ENCODE measurements around the gene ZFHX2.

The ZFHX2 gene

GRCh38 chr14:23559926-23560520 lies 8.5 kb upstream of the ZFHX2 start:
- no peak for DNase-seq (ENCODE audit: low read depth, low spot score)

GRCh38 chr14:23559010-23559925 lies 7.7 kb upstream of the ZFHX2 start:
- peak; percentile 39 for DNase-seq (ENCODE audit: low read depth, low spot score)

- no peak for DNase-seq (ENCODE audit: low read depth, low spot score)
These were observed 6.9 kb upstream of the ZFHX2 start for GRCh38 chr14:23558346-23559009.

- no peak for DNase-seq (ENCODE audit: low read depth, low spot score)
These were observed 6.4 kb upstream of the ZFHX2 start for GRCh38 chr14:23557946-23558345.

GRCh38 chr14:23557521-23557920 lies 6.0 kb upstream of the ZFHX2 start:
- DNase-seq (ENCODE audit: low read depth, low spot score): no peak

- DNase-seq (ENCODE audit: low read depth, low spot score): no peak
These were observed 5.3 kb upstream of the ZFHX2 start for GRCh38 chr14:23556700-23557440.

GRCh38 chr14:23555882-23556699 lies 4.5 kb upstream of the ZFHX2 start, which contains the start of gene THTPA:
Gene THTPA, plus strand, starts transcription at chr14:23556271. Its CDS starts 487 bp downstream, at chr14:23556758.
- peak; percentile 83 for DNase-seq (ENCODE audit: low read depth, low spot score)

GRCh38 chr14:23555533-23555881 lies 3.9 kb upstream of the ZFHX2 start:
- DNase-seq (ENCODE audit: low read depth, low spot score): no peak

GRCh38 chr14:23550812-23551265 lies 726 bp downstream of the ZFHX2 start:
- DNase-seq (ENCODE audit: low read depth, low spot score): no peak

GRCh38 chr14:23550131-23550811 lies 1.3 kb downstream of the ZFHX2 start:
- DNase-seq (ENCODE audit: low read depth, low spot score): no peak

- no peak for DNase-seq (ENCODE audit: low read depth, low spot score)
These were observed 2.9 kb downstream of the ZFHX2 start for GRCh38 chr14:23548351-23549318.

- DNase-seq (ENCODE audit: low read depth, low spot score): no peak
These were observed 3.6 kb downstream of the ZFHX2 start for GRCh38 chr14:23547924-23548323.

- DNase-seq (ENCODE audit: low read depth, low spot score): no peak
These were observed 5.0 kb downstream of the ZFHX2 start for GRCh38 chr14:23546450-23547035.

- DNase-seq (ENCODE audit: low read depth, low spot score): no peak
These were observed 5.7 kb downstream of the ZFHX2 start for GRCh38 chr14:23545740-23546365.

- DNase-seq (ENCODE audit: low read depth, low spot score): no peak
These were observed 6.8 kb downstream of the ZFHX2 start for GRCh38 chr14:23544511-23545447.

GRCh38 chr14:23543403-23543802 lies 8.2 kb downstream of the ZFHX2 start:
- DNase-seq (ENCODE audit: low read depth, low spot score): no peak

GRCh38 chr14:23542261-23542660 lies 9.3 kb downstream of the ZFHX2 start:
- no peak for DNase-seq (ENCODE audit: low read depth, low spot score)

All from activated naive CD8-positive, alpha-beta T cell treated with anti-CD3 and anti-CD28 coated beads, Interleukin-2, amount 50 U/mL, for 16 hours (primary cell).